HG02571 (cell line): ENCODE measurements around the gene ADORA3.

Experiments
- ATAC-seq: cut with Tn5 transposase; IDR thresholded peaks from one replicate; pipeline ENCODE4 v1.9.1; 2021; ENCODE audit warnings: mild to moderate bottlenecking, moderate library complexity; ENCODE audit not compliant: unreplicated experiment

Gene ADORA3

DNA sequence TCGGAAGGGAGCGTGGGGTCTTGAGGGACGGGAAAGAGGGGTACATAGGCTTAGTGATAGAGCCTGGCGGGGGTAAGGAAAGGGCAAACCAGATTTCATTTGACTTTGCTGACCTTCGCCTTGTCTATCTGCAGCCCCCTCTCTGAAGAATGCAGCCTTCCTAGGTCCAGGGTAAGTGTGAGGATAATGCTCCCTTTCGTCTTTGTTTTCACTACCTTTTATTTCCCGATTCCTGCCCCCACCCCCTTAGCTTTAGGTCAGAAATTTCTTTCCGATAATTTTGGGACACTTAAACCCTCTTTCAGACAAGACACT is 53.8 kb downstream of the ADORA3 start:
- no peak for ATAC-seq
